ENCODE data around the gene DRD2.

DRD2 gene

DNA sequence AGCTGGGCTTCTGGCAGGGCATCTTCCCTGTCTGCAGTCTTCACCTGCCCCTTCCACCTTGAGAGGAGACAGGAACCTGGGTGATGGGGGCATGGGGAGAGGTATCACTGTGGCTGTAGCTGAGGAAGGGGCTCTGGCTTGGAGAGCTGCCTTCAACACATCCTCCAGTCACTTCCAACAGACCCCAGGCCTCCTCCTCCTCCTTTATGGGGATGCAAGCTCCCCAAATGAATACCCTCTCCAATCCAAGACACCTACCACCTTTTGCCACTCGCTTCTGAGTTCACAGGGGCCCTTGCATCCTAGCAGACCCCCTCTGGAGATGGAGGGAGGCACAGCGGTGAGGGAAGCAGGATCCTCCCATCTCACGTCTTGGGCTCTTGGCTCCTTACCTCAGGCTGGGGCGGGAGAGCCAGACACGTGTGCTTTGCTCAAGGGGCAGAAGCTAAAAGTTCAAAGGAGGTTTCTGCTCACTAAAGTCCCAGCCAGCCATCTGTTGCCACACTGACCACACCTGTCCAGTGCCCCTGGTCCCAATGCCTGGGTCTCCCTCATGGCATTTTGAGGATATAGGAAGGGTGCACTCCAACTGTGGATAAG is 74.5 kb downstream of the DRD2 start:
- no peak for DNase-seq (ENCODE audit: low spot score)

DNA sequence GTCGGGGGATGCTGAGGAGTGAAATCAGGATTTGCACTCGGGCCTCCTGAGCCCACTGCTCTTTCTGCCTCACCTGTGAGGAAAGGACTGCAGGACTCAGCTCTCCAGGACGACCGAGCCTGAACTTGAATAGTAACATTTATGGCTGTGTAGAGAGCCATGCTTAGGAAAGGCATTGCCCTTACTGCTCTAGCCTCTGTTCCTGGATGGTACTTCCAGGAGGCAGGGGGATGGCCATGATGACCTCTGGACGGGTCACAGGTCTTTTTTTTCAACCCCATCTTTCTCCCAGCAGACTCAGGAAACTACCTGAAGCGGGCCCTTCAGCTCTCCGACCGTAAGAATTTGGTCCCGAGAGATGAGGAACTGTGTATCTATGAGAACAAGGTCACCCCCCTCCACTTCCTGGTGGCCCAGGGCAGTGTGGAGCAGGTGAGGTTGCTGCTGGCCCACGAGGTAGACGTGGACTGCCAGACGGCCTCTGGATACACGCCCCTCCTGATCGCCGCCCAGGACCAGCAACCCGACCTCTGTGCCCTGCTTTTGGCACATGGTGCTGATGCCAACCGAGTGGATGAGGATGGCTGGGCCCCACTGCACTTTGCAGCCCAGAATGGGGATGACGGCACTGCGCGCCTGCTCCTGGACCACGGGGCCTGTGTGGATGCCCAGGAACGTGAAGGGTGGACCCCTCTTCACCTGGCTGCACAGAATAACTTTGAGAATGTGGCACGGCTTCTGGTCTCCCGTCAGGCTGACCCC is 76.3 kb downstream of the DRD2 start:
- no peak for DNase-seq (ENCODE audit: low spot score)

DNA sequence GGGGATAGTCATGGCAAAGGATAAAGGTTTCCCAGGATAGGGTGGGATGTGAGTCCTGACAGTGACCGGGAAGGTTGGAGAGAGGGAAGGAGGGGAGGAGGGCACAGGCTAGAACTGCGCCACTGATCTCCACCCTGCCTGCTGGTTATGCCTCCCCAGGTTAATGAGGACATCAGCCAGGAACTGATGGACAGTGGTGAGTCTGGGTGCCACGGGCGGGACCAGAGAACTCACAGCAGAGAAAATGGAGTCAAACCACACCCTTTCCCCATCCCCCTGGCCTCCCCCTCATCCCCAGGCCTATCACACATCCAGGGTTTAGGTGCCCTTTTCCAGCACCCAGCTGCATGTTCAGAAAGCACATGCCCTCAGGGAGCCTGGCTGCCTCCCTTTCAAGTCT is 77.4 kb downstream of the DRD2 start:
- no peak for DNase-seq (ENCODE audit: low spot score)

DNA sequence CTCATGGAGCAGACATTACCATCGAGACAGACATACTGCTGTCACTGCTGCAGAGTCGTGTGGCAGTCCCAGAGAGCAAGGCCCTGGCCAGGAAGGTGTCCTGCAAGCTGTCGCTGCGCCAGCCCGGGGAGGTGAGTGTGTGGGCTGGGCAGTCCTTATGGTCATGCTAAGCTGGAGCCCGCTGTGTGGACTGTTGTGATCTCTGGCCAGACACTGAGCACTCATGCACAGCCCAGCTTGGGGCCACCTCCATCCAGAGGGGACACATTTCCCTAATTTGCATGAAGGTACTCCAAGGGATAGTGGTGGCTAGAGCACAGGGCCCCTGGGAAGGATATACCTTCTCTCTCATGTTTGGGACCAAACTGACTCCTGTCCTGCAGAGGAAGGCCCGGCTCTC is 78.0 kb downstream of the DRD2 start:
- no peak for DNase-seq (ENCODE audit: low spot score)

DNA sequence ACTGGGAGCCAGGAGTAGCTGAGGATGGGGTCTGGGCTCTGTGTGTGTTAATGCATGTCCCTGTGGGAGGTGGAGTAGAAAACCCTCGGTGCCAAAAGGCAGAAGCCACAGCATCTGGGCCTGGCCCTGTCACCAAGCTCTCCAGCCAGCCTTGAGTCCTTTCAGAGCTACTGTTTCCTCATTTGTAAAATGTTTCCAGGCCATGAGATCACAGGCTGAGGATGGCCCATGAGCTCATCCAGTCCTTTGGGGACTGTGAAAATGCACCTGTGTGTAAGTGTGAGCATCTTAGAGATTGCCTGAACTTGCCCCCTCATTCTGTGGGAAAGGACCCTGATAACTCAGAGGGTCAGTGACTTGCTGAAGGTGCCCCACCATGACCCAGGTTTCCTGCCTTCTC is 78.5 kb downstream of the DRD2 start:
- no peak for DNase-seq (ENCODE audit: low spot score)

DNA sequence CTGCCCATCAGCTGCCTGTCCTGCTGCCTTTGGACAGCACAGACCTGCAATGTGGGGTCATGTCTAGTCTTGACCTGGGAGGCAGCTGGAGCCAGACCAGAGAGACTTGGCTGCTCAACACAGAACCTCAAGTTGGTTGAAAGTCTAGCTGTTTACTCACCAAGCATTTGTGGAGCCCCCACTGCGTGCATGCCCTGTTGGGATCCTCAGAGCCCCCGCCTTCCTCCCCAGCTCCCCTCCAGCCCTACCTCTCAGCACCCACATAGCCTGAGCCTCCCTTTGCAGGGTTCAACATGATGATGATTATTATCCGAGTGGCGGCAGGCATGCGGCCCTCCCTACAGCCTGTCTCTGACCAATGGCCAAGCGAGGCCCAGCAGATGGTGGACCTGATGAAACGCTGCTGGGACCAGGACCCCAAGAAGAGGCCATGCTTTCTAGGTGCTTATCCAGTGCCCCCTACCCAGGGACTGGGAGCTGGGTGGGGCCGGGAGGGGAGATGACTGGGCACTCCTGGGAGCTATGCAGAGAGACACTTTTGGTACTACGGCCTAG is 79.3 kb downstream of the DRD2 start:
- DNase-seq (ENCODE audit: low spot score), result no peak

DNA sequence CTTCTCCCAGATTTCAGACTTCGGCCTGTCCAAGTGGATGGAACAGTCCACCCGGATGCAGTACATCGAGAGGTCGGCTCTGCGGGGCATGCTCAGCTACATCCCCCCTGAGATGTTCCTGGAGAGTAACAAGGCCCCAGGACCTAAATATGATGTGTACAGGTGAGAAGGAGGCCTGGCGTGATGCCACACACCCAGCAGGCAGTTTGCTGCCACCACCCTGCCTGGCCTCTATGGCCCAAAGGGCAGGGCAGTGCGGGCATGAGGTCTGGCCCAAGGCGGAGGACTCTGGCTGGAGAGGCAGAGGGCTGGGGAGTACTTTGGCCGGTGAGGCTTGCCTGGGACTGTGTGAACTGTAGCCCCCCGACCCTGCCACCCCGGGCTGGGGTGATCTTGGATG is 80.3 kb downstream of the DRD2 start:
- no peak for DNase-seq (ENCODE audit: low spot score)

DNA sequence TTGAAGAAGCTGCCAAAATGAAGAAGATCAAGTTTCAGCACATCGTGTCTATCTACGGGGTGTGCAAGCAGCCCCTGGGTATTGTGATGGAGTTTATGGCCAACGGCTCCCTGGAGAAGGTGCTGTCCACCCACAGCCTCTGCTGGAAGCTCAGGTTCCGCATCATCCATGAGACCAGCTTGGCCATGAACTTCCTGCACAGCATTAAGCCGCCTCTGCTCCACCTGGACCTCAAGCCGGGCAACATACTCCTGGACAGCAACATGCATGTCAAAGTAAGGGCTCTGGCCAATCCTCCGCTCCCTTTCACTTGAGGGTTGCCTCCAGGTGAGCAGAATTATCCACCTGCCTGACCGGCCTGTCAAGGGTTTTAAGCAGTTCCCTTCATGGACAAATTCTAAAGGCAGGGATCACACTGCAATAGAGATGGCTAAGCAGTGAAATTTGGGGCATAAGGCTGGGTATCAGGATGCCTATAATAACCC is 81.7 kb downstream of the DRD2 start:
- no peak for DNase-seq (ENCODE audit: low spot score)

DNA sequence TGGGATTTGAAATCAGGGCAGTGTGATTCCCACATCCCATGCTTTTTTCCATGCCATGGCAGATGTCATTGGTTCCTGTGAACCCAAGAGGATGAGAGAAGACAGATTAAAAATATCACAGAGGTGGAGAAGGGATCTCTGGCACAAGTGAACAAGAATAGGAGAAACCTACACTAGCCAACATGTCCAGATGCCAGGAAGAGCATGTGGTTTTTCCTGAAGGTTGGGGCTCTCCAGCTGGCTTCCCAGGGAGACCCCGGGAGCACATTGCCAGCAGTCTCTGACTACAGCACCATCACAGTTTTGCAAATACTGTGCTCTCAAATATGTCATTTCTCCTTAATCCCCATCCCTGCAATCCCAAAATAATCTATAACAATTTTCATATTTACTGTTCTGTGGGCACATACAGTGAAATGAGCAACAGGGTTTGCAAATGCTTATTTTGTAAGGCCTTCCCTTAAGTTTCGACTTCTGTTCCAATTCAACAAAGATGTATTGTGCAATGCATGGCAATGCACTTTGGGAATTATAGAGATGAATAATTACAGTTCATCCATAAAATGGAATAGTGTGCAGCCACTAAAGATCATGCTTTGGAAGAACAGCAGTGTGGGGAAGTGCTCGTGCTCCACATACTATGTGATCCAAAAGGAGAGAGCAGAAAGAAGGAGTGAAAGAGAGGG is 82.8 kb downstream of the DRD2 start:
- DNase-seq (ENCODE audit: low spot score), result no peak

DNA sequence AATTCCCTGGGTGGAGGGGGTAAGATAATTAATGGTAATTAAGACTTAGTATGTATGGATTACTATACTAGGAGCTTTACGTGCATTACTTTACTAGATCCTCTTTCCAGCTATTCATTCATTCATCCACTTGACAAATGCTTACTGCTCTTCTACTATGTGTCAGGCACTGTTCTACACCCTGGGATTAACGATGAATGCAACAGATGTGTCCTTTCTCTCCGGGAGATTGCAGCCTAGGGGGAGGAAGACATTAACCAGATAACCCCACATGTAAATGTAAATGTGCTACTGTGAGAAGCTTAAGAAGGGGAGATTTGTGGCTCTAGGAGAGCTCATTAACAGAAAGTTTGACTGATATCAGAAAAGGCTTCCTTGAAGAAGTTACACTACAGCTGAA is 85.9 kb downstream of the DRD2 start:
- no peak for DNase-seq (ENCODE audit: low spot score)

DNA sequence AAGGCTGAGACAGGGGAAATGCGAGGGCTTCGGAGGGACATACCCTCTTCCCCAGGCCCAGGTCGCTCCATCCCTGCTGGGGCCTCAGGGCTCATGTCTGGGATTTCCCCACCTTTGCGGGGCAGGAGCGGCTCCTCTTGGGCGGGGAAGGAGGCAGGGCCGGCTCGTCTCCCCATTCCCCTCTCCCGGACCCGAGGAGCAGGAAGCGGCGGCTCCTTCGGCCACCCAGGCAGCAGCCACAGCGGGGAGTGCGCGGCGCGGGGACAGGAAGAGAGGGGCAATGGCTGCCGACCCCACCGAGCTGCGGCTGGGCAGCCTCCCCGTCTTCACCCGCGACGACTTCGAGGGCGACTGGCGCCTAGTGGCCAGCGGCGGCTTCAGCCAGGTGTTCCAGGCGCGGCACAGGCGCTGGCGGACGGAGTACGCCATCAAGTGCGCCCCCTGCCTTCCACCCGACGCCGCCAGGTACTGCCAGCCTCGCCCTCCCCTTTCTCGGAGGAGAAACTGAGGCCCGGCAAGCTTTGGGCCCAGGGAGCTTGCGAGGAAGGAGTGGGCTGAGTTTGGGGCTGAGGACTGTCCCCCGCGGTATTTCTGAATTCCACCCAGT is 87.5 kb downstream of the DRD2 start, which contains the start of gene ANKK1:
Gene ANKK1, plus strand, starts transcription at position 175 of the 607 bp plus-strand sequence. Its CDS starts 106 bp downstream, at position 281.
- DNase-seq (ENCODE audit: low spot score), result no peak

DNA sequence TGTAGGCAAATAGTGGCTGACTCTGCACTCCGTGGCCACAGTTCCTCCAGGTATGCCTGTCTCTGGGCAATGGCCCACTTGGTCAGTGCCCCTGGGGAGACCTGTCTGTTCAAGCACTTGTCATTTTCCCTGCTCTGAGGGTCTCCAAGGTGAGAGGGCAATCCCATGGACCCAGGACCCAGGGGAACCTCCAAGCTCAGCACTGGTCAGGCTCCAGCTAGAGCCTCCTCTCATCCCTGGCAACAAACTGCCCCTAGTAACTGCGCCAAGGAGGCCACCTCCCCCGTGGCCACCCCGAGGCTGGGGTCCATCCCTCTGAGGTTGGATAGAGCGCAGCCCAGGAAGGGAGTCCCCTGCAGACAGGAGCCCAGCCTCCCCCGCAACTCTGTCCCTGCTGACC is 88.3 kb downstream of the DRD2 start:
- DNase-seq (ENCODE audit: low spot score), result no peak

DNA sequence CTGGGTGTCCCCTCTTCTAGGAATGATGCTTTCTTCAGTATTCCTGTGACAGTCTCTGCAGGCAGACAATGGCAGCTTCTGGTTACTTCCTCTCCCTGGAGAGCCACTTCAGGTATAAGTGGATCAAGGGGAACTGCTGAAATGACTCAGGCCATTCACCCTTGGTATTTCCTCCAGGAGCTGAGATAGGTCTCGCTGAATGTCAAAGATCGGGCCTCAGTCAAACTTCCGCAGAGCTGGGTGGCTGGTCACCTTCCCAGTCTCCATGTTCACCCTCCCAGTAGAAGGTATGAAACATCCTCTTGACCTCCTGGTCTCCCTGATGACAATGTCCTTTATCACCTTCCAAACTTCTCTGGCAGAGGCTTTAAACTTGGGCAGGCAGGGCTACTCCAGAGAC is 89.4 kb downstream of the DRD2 start:
- no peak for DNase-seq (ENCODE audit: low spot score)

DNA sequence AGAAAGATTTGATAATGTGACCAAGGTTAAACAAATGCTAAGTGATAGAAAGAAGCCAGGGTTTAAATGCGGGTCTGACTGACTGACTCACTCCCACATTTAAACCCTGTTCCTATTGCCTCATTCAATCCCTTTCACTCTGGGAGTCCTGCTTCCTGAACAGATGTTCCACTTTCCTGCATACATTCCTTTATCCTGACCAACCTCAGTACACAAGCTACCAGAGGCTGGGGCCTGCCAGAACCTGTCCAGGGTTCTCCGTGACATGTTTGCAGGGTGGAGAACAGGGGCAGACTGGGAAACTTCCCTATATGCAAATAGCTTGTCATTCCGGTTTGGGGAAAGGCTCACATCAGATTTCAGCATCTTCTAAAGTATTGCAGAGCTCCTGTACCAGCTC is 90.6 kb downstream of the DRD2 start:
- DNase-seq (ENCODE audit: low spot score), result peak; percentile 31

DNA sequence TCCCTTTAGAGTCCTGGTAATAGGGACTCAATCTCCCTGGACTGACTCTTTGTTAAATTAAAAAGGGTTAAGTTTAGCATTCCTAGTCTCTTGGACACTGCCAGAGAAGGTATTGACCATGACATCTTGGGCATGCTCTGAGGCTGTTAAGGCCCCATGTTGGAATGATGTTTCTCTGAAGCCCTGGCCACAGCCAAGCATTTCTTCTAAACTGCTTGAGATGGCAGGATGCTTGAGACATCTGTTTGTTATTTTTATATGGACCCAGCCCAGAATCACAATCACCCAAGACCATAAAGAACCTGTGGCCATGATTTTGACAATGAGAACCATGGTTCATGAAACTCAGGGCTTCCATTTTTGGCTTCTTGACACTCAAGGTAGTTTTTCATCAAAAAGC is 93.1 kb downstream of the DRD2 start:
- no peak for DNase-seq (ENCODE audit: low spot score)

DNA sequence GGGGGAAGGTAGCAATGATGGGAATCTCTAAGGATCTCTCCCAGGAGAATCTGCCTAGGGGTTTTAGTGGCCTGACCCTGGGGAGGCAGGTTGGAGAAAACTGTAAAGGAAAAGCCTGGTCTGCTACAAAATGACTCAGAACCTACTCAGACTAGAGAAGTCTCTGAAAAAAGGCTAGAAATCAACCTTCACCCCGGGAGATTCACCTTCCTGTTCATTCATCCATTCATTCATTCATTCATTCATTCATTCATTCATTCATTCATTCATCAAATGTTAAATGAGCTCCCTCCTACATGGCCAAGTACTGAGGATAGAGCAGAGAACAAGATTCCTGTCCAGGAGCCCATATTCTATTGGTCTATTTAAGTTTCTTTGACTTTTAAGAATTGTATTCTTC is 96.5 kb downstream of the DRD2 start:
- no peak for DNase-seq (ENCODE audit: low spot score)

DNA sequence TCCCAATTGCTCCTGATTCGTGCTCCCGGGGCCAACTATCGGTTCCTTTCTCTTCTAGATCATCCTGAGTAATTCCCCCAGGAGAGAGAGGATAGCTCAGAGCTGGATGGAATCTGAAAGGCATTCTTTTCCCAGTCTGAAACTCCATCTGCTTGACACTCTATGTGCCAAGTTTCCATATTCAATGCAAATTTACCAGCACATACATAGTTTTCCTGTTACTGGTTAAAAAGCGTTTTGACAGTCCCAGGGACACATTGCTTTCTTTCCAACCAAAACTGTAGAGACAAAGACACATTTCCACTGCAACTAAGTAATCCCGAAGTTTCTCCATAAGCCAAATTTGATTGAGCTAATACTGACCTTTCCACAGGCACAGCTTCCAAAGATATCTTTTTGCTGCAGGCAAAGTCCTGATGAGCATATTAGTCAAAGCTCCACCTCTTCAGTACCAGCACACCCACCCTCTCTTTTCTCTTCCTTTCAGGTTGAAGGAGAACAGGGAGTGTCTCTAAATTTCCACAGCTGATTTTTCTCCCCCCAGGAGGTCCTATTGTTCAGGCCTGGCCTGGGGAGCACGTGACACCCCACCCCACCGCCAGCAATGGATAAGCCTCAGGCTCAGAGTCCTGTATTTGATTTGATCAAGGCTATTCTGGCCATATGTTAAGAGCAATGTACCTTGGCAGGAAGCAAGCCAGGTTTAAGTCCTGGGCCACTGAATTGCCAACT is 97.4 kb downstream of the DRD2 start:
- DNase-seq (ENCODE audit: low spot score), result no peak

DNA sequence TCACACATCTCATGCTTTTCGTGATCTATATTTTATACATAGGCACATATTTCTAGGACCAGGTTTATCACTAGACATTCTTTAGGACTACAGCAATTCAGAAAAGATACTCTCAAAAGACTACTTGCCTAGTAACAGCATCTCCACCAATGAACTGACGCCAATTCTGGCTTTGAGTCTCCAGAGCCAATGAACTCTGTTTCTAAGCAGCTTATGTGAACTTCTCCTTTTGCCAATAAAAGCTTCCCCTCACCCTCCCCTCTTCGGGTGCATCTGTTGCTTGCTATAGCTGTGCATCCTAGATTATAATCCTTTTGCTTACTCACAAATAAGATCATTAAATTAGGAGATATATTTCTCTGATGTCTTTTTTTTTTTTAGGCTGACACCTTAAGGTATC is 99.0 kb downstream of the DRD2 start:
- DNase-seq (ENCODE audit: low spot score), result no peak

DNA sequence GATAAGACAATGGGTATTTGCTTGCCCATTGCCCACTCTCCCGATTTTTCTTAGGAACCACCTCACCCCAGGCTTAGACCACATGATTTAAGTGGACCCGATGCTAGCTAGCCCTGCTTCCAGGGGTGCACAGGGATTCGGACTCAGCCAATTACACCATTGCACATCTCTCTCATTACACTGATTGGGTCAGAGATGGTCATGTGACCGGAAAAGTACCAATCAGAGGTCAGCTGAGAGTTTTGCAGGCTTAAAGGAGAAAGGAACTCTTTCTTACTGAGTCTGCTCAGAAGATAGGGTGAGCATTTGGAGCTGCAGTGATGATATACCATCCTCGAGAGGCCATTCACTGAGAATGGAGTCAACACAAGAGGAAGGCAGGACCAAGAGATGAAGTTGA is 99.8 kb downstream of the DRD2 start:
- no peak for DNase-seq (ENCODE audit: low spot score)

DNA sequence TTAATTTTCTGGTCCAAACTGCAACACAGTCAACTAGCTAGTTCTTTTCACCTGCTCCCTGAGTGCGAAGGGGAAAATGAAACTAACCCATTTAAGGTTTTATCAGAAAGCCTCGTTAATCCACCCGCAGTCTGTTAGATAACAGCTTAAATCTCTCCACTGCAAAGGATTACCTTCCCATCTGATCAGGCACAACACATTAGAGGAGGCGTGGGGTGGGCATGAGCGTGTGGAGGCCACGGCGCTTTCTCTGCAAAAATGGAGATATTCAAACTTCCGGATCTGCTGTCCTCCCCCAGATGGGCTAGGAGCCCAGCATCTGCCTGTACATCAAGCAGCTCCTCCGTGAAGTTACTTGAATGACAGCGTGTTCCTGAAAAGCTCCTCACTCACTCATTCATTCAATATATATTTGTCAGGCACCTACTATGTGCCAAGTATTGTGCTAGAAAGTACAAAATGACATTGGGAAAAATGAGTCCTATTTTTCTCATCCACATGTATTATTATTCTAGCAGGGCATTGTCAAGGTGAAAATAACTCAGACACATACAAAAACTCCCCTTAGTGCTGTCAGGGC is 101.1 kb downstream of the DRD2 start:
- no peak for DNase-seq (ENCODE audit: low spot score)

DNA sequence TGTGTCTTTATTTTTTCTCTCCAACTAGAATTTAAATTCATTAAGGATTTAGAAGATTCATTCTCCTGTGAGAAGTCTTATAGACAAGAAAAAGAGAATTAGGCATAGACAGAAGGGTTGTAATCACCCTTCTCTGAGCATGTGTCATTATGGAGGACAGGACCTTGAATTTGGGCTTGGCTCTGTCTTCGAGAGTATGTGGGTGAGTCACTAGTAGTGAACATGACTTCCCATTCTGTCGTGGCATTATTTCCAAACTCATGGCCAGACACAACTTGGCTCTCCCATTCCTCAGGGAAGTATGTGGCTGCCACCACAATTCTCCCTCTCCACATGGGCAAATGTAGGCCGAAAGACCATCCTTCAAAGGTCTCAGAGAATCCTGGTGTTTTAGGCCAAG is 101.9 kb downstream of the DRD2 start:
- DNase-seq (ENCODE audit: low spot score), result peak; percentile 25

Data from RKO (cell line).